HG03280 (cell line): Measurements from ENCODE around the gene LSM7.

ENCODE experiments used
- ATAC-seq: cut with Tn5 transposase; IDR thresholded peaks from one replicate; pipeline ENCODE4 v1.9.1; 2021; ENCODE audit warnings: mild to moderate bottlenecking, moderate library complexity; ENCODE audit not compliant: unreplicated experiment

The LSM7 gene

GRCh38 chr19:2305452-2306280 is 22.7 kb downstream of the LSM7 start:
- ATAC-seq: no peak

- ATAC-seq: no peak
These were observed 25.1 kb downstream of the LSM7 start for GRCh38 chr19:2303211-2303798.

- no peak for ATAC-seq
These were observed 25.8 kb downstream of the LSM7 start for GRCh38 chr19:2302319-2303210.

GRCh38 chr19:2300533-2300932 is 27.9 kb downstream of the LSM7 start:
- ATAC-seq: no peak

GRCh38 chr19:2296141-2296540 is 32.2 kb downstream of the LSM7 start:
- ATAC-seq: no peak

- ATAC-seq: no peak
These were observed 33.6 kb downstream of the LSM7 start for GRCh38 chr19:2294687-2295335.

- ATAC-seq: no peak
These were observed 37.1 kb downstream of the LSM7 start for GRCh38 chr19:2291185-2291751.

- ATAC-seq: no peak
These were observed 37.8 kb downstream of the LSM7 start for GRCh38 chr19:2290441-2291184.

- no peak for ATAC-seq
These were observed 38.5 kb downstream of the LSM7 start for GRCh38 chr19:2289714-2290435.

GRCh38 chr19:2288818-2289713 is 39.3 kb downstream of the LSM7 start:
- no peak for ATAC-seq

- ATAC-seq: no peak
These were observed 40.0 kb downstream of the LSM7 start for GRCh38 chr19:2288338-2288817.

- ATAC-seq: no peak
These were observed 40.6 kb downstream of the LSM7 start for GRCh38 chr19:2287585-2288337.

GRCh38 chr19:2286402-2287140 is 41.8 kb downstream of the LSM7 start:
- ATAC-seq: no peak

- no peak for ATAC-seq
These were observed 44.4 kb downstream of the LSM7 start for GRCh38 chr19:2283835-2284507.

- no peak for ATAC-seq
These were observed 45.5 kb downstream of the LSM7 start for GRCh38 chr19:2282862-2283237.
